Cardiac muscle cell (in vitro differentiated cells and primary cell): ENCODE results near the gene GATB. TPM values are rescaled to one million over a fixed set of nuclear protein-coding genes. Genes with fewer than 3 reads are reported as not detected.

ENCODE experiments used
- DNase-seq, 2 donors: peaks; one replicate each; pipeline versions ENCODE4 v3.0.0 to v3.0.0-alpha.2; 2010 to 2017; ENCODE audit warnings: low read depth in 1 of 2, low spot score in 1 of 2
- H3K27ac ChIP-seq: fragments of 200-600 bp; sonication (generic); 2 replicates; pipeline ENCODE4 v1.5.1; 2016
- H3K27me3 ChIP-seq: fragments of 200-600 bp; sonication (generic); 2 replicates; pipeline ENCODE4 v1.6.0; 2016; ENCODE audit warnings: control low read depth
- H3K36me3 ChIP-seq: fragments of 200-600 bp; sonication (generic); 2 replicates; pipeline ENCODE4 v1.5.1; 2016; ENCODE audit warnings: control low read depth
- H3K4me1 ChIP-seq: fragments of 200-600 bp; sonication (generic); 2 replicates; pipeline ENCODE4 v1.8.1; 2017; ENCODE audit warnings: low read depth, mild to moderate bottlenecking, mixed run types
- H3K4me3 ChIP-seq: fragments of 200-600 bp; sonication (generic); 2 replicates; pipeline ENCODE4 v1.5.1; 2016; ENCODE audit warnings: mild to moderate bottlenecking
- H3K9me3 ChIP-seq: fragments of 200-600 bp; sonication (generic); 2 replicates; pipeline ENCODE4 v1.5.1; 2017; ENCODE audit warnings: low read depth, mild to moderate bottlenecking, control low read depth
- polyA plus RNA-seq: library from polyadenylated mRNA; unstranded; fragments of >200 nt; fragmentation: Nextera tagmentation; extraction: Ambion mirVana; gene quantifications from 2 replicates; pipeline ENCODE4 v1.2.1, GENCODE V29; 2016
- total RNA-seq: library from RNA; depleted of rRNA; stranded (reverse); fragments of >200 nt; gene quantifications from 2 replicates; pipeline ENCODE4 v1.2.3, GENCODE V29; 2016
- TF ChIP-seq, protein P1 (sequence below): IDR thresholded peaks from 2 replicates; pipeline ENCODE4 v1.5.1; 2012; ENCODE audit warnings: low read depth, mild to moderate bottlenecking, low read length

The GATB gene
- total and polyA plus RNA-seq, 2 experiments from 2014 or later = 24.4 to 45.3 TPM

DNA sequence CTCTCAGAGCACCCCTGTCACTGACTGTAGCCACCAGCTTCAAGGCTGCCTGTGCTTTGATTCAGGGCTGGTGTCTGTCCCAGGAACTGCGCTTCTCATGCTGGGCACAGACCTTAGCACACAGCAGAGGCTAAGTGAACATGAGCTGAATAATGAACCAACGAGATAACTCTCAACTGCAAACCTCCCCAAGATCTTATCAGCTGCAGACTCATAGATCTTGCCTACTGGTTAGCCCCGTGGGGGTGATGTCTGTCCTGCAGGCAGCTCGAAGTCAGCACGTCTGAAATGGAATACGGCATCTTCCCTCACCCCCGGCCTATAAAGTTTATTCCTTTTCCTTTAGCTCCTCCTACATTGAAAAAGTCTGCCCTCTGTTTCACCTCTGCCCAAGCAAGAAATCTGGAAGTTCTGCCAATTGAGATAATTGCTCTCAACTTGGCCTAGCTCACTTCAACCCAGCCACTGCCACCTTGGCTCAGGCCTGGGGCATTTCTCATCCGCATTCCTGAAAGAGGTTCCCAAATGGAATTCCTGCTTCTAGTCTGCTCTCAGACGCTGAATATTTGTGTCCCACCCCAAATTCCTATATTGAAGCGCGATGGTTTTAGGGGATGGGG lies 73.7 kb downstream of the GATB start:
- DNase-seq = peak in 1 of 2 donors; percentile 38
- TF ChIP-seq, protein P1, sequence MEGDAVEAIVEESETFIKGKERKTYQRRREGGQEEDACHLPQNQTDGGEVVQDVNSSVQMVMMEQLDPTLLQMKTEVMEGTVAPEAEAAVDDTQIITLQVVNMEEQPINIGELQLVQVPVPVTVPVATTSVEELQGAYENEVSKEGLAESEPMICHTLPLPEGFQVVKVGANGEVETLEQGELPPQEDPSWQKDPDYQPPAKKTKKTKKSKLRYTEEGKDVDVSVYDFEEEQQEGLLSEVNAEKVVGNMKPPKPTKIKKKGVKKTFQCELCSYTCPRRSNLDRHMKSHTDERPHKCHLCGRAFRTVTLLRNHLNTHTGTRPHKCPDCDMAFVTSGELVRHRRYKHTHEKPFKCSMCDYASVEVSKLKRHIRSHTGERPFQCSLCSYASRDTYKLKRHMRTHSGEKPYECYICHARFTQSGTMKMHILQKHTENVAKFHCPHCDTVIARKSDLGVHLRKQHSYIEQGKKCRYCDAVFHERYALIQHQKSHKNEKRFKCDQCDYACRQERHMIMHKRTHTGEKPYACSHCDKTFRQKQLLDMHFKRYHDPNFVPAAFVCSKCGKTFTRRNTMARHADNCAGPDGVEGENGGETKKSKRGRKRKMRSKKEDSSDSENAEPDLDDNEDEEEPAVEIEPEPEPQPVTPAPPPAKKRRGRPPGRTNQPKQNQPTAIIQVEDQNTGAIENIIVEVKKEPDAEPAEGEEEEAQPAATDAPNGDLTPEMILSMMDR = no peak
- Histone ChIP-seq H3K9me3 (no peaks in the 10 kb centered on the region), H3K4me1 (peaks cover 55% of the 10 kb centered on the region), H3K27ac (peak overlapping the region; percentile 91), H3K4me3 (no peak overlapping the region), H3K36me3 (no peaks in the 10 kb centered on the region), H3K27me3 (no peaks in the 10 kb centered on the region)

DNA sequence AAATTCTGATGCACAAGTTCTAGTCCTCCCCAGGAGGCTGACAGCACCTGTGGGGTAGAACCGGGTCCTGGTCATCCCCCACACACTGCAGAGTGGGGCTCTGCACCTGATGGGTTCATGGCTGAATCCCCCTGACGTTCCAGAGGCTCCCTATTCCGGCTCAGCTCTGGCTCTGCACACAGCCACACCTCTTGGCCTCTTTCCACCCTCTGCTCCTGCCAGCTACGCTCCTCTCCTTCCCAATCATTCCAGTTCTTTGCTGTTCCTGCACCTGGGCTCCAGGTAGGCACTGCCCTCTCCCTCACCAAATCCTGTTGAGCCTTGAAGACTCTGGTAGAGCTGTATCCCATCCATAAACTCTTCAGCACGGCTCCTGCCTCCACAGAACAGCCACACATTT lies 75.5 kb downstream of the GATB start:
- TF ChIP-seq, protein P1 = no peak
- H3K36me3 ChIP-seq = no peaks in the 10 kb centered on the region
- DNase-seq = no peak

DNA sequence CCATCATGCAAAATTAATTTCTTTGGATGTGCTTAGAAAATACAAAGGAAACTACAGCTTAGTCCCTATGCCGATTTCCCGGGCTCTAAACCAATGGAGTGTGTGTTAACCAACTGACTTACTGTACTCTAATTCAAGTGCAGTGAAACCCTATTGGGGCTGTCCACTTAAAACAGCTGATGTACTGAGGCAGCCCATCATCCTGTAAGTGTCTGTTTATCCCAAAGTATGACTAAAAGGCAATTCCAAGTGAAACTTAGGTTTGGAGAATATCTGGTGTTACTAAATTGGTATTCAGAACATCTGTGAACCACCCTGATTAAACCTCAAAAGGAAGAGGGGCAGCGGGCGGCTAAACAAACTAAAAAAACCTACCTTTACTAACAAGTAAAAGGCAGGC lies 79.7 kb downstream of the GATB start:
- Histone ChIP-seq H3K27ac (no peak overlapping the region), H3K4me3 (no peak overlapping the region), H3K27me3 (no peaks in the 10 kb centered on the region), H3K9me3 (no peaks in the 10 kb centered on the region), H3K4me1 (peaks cover 18% of the 10 kb centered on the region), H3K36me3 (no peaks in the 10 kb centered on the region)
- DNase-seq = no peak
- TF ChIP-seq, protein P1 = no peak

More for the DNA sequence above, 75.5 kb downstream of the GATB start:
- H3K4me1 ChIP-seq = peaks cover 36% of the 10 kb centered on the region
- H3K27ac ChIP-seq = no peak overlapping the region
- no peaks in the 10 kb centered on the region for H3K27me3 ChIP-seq
- H3K4me3 ChIP-seq = no peak overlapping the region
- no peaks in the 10 kb centered on the region for H3K9me3 ChIP-seq

DNA sequence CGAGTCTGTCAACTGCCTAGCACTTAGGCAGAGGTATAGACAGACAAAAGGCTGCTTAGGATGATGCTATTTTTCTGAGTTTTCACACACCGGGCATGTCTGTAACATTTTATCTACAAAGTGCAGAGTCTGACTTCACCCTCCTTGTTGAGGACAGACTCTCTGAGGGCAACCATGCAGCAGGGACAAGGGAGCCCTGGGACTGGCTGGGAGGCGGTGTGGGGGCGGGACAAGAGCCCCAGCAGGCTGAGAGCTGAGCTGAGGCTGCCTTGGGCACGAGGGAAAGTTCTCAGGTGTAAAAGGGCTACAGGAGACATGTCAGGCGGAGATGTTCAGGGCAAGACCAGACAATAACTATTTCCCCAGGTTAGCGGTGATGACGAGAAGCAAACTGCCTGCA lies 81.6 kb downstream of the GATB start:
- DNase-seq = no peak
- TF ChIP-seq, protein P1 = no peak

DNA sequence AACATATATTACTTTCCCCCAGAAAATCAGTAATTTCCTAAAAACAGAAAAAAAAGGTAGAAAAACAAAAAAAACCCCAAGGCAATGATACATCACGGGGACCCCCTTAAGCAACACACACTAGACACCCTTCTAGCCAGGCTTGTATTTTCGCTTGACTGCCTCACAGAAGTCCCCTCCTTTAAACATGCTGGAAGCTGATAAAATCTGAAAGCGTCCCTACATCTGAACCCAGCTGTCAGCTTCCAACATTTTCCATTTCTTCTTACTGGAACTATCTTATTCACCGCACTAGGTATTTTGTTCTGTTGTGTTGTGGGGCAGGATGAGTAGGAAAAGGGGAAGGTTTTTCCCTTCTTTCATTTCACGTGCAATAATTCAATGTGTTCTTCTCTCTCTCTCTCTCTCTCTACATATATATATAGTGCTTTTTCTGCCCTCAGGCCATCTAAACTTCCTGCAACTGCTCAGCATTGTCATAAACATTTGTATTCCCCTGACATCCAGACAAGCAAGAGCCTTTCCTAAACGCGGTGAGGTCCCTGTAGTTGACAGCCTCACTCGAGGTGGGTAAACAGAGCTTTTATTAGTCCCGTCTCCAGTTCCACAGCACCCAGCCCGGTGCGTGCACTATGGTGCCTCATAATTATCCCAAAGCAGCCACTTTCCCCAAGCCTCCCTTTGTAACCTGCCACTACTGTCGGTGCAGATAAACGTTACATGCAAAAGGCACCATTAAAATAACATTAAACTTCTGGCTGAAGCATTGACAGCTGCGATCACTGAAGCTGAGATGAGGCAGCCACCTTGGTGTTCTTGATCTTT lies 82.5 kb downstream of the GATB start:
- H3K27me3 ChIP-seq = no peaks in the 10 kb centered on the region
- no peak overlapping the region for H3K4me3 ChIP-seq
- no peaks in the 10 kb centered on the region for H3K9me3 ChIP-seq
- TF ChIP-seq, protein P1 = no peak
- peak overlapping the region; percentile 77 for H3K27ac ChIP-seq
- no peaks in the 10 kb centered on the region for H3K36me3 ChIP-seq
- peaks cover 46% of the 10 kb centered on the region for H3K4me1 ChIP-seq
- DNase-seq = no peak

More for the DNA sequence above, 81.6 kb downstream of the GATB start:
- H3K4me3 ChIP-seq = no peak overlapping the region
- no peaks in the 10 kb centered on the region for H3K36me3 ChIP-seq
- H3K27me3 ChIP-seq = no peaks in the 10 kb centered on the region
- no peak overlapping the region for H3K27ac ChIP-seq
- H3K4me1 ChIP-seq = peaks cover 37% of the 10 kb centered on the region
- H3K9me3 ChIP-seq = no peaks in the 10 kb centered on the region
